ENCODE results near the gene GRID1.

DNA sequence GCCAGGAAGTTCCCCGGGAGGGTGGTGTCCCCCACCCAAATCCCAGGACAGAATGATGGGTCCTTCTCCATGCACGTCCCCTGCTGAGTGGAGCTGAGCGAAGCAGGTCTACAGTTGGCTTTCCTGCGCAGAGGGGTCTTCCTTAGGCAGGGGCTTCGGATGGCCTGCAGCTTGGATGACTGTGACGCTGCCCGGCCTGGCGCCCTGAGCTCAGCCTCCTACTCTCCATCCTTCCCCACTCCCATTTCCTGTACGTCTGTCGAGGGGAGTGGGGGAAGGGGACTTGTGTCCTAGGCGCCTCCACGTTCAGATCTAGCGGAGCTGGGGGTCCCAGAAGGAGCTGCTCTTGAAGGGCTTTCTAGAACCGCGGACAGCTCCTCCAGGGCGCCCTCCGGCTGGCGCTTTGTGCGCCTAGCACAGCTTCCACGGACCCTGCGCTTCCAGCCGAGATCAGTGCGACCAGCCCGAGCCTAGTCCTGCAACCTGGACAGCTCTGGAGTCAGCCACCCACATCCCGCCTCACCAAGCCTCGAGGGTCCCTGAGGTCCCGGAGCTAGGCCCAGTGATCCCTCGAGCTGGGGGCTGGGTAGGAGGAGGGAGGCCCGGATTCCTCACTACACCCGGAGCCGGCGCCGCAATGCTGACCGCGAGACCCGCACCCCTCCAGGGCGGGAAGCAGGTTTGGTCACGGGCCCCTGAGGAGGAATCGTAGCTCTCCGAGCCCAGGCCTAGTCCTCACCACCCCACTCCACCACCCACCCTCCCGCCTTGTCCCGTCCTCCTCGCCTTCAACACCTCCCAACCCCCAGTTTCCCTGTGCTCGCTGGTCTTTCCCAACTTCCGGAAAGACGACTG is 1.9 kb downstream of the GRID1 start:
- TF ChIP-seq, protein P1, sequence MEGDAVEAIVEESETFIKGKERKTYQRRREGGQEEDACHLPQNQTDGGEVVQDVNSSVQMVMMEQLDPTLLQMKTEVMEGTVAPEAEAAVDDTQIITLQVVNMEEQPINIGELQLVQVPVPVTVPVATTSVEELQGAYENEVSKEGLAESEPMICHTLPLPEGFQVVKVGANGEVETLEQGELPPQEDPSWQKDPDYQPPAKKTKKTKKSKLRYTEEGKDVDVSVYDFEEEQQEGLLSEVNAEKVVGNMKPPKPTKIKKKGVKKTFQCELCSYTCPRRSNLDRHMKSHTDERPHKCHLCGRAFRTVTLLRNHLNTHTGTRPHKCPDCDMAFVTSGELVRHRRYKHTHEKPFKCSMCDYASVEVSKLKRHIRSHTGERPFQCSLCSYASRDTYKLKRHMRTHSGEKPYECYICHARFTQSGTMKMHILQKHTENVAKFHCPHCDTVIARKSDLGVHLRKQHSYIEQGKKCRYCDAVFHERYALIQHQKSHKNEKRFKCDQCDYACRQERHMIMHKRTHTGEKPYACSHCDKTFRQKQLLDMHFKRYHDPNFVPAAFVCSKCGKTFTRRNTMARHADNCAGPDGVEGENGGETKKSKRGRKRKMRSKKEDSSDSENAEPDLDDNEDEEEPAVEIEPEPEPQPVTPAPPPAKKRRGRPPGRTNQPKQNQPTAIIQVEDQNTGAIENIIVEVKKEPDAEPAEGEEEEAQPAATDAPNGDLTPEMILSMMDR (IDR thresholded peaks at IDR 0.05): no peak
- no peak for TF ChIP-seq POLR2A (IDR thresholded peaks at IDR 0.05)
